Measurements from ENCODE around the gene IPO13.

The IPO13 gene

GRCh38 chr1:43990271-43991199, 43.8 kb downstream of the IPO13 start:
- H3K4me3 ChIP-seq (ENCODE audit: insufficient read depth, low read depth, low read length): peak overlapping the region; percentile 39
- WGBS, 2 experiments: 81% methylated on average over 19 of the region's 19 CpGs
- peaks cover 5% of the 10 kb centered on the region for H3K4me1 ChIP-seq (ENCODE audit: control insufficient read depth, insufficient read depth, low read length)
- H3K27ac ChIP-seq (ENCODE audit: insufficient read depth, low read depth, low read length, poor library complexity, severe bottlenecking): no peak overlapping the region
- H3K27me3 ChIP-seq (ENCODE audit: control insufficient read depth, insufficient read depth, low read length, poor library complexity, severe bottlenecking): peaks cover 5% of the 10 kb centered on the region
- H3K9me3 ChIP-seq (ENCODE audit: control insufficient read depth, low read length): no peaks in the 10 kb centered on the region
- no peaks in the 10 kb centered on the region for H3K36me3 ChIP-seq (ENCODE audit: control insufficient read depth, insufficient read depth, low read length)

GRCh38 chr1:43991200-43991475, 44.4 kb downstream of the IPO13 start:
- H3K4me3 ChIP-seq (ENCODE audit: insufficient read depth, low read depth, low read length): peak overlapping the region; percentile 39
- peaks cover 5% of the 10 kb centered on the region for H3K27me3 ChIP-seq (ENCODE audit: control insufficient read depth, insufficient read depth, low read length, poor library complexity, severe bottlenecking)
- no peaks in the 10 kb centered on the region for H3K9me3 ChIP-seq (ENCODE audit: control insufficient read depth, low read length)
- 6% methylated on average over 10 of the region's 10 CpGs for WGBS, 2 experiments
- no peak overlapping the region for H3K27ac ChIP-seq (ENCODE audit: insufficient read depth, low read depth, low read length, poor library complexity, severe bottlenecking)
- H3K4me1 ChIP-seq (ENCODE audit: control insufficient read depth, insufficient read depth, low read length): peaks cover 9% of the 10 kb centered on the region
- H3K36me3 ChIP-seq (ENCODE audit: control insufficient read depth, insufficient read depth, low read length): no peaks in the 10 kb centered on the region

DNA sequence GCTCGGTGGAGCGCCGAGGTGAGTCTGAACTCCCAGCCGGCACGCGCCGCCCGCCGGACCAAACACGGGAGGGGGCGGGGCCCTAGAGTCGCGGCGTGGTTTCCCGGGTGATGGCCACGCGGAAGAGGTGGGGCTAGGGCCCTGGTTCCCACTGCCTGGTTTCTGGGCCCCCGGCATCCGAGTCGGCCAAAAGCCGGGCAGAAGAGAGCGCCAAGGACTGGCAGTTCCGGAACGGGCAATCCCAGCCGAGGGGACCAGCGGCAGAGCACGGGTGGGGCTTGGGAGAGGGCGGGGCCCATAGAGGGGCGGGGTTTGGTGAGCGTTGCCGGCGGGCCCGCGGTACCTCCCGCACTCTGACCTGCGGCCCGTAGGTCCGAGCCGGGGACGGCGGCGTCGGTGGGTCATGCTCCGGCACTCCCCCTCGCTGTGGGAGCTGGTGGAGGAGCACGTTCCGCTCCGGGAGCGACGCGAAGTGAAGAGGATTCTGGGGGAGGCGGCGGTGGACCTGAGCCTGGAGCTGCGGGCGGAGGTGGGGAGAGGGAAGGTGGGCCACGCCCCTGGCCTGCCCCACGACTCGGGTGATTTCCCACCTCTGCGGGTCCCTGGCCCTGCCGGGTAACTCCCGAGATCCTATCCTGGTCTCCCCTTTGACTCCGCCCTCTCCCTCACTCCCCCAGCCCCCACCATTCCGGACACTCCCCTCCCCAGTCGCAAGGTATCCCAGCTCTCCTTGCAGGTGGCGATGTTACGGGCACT, 44.9 kb downstream of the IPO13 start, which contains the start of gene CCDC24:
CCDC24 (plus strand) TSS at position 124 of the 756 bp plus-strand sequence; CDS start at position 404, 280 bp downstream.
- no peaks in the 10 kb centered on the region for H3K9me3 ChIP-seq (ENCODE audit: control insufficient read depth, low read length)
- H3K4me3 ChIP-seq (ENCODE audit: insufficient read depth, low read depth, low read length): peak within 1 kb of the TSS; percentile 39
- peaks cover 14% of the 10 kb centered on the region for H3K4me1 ChIP-seq (ENCODE audit: control insufficient read depth, insufficient read depth, low read length)
- H3K27ac ChIP-seq (ENCODE audit: insufficient read depth, low read depth, low read length, poor library complexity, severe bottlenecking): no peak within 1 kb of the TSS
- H3K27me3 ChIP-seq (ENCODE audit: control insufficient read depth, insufficient read depth, low read length, poor library complexity, severe bottlenecking): peaks cover 5% of the 10 kb centered on the region
- 0% methylated on average over 66 of the region's 66 CpGs for WGBS, 2 experiments
- H3K36me3 ChIP-seq (ENCODE audit: control insufficient read depth, insufficient read depth, low read length): no peaks in the 10 kb centered on the region

DNA sequence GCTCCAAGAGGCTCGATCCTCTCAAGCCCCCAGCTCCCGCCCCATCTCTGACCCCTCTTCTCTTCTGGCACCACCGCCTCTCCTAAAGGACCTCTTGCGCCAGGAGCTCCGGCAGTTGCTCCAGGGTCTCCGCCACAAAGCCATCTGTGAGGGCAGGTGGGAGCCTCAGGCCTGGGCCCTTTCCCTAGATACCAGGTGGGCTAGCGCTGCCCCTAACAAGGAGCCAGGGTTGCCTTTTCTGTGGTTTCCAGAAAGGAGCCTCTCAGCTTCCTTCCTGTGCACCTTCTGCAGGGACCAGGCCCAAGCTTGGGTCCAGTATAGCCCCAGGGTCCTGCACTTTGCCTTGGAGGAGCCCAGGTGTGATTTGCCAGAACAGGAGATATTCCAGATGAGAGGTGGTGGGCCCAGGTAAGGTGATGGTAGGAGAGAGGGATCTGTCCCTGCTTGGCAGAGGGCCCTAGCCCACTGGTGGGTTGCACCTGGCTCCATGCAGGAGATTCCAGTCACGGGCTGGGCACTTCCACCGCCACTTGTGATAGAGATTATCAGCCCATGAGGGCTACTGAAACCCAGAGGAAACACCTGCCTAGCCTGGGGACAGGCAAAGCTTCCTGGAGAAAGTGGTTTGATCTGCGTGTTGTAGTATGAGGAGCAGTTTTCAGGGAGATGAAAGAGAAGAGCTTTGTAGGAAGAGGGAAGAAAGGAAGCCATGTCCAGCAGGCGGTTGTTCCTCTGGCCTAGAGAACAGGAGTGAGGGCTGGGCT, 45.7 kb downstream of the IPO13 start:
- WGBS, 2 experiments: 49 to 52% methylated on average over 11 of the region's 11 CpGs

GRCh38 chr1:43993206-43993914, 46.6 kb downstream of the IPO13 start:
- no peak overlapping the region for H3K27ac ChIP-seq (ENCODE audit: insufficient read depth, low read depth, low read length, poor library complexity, severe bottlenecking)
- H3K27me3 ChIP-seq (ENCODE audit: control insufficient read depth, insufficient read depth, low read length, poor library complexity, severe bottlenecking): peaks cover 5% of the 10 kb centered on the region
- peaks cover 22% of the 10 kb centered on the region for H3K4me1 ChIP-seq (ENCODE audit: control insufficient read depth, insufficient read depth, low read length)
- H3K36me3 ChIP-seq (ENCODE audit: control insufficient read depth, insufficient read depth, low read length): no peaks in the 10 kb centered on the region
- H3K9me3 ChIP-seq (ENCODE audit: control insufficient read depth, low read length): no peaks in the 10 kb centered on the region
- 93 to 96% methylated on average over 8 to 9 of the region's 9 CpGs for WGBS, 2 experiments
- no peak overlapping the region for H3K4me3 ChIP-seq (ENCODE audit: insufficient read depth, low read depth, low read length)

More for the DNA sequence above, 45.7 kb downstream of the IPO13 start:
- Histone ChIP-seq H3K9me3 (ENCODE audit: control insufficient read depth, low read length) (no peaks in the 10 kb centered on the region), H3K4me3 (ENCODE audit: insufficient read depth, low read depth, low read length) (peak overlapping the region; percentile 39), H3K4me1 (ENCODE audit: control insufficient read depth, insufficient read depth, low read length) (peaks cover 21% of the 10 kb centered on the region), H3K27ac (ENCODE audit: insufficient read depth, low read depth, low read length, poor library complexity, severe bottlenecking) (no peak overlapping the region), H3K36me3 (ENCODE audit: control insufficient read depth, insufficient read depth, low read length) (no peaks in the 10 kb centered on the region), H3K27me3 (ENCODE audit: control insufficient read depth, insufficient read depth, low read length, poor library complexity, severe bottlenecking) (peaks cover 5% of the 10 kb centered on the region)

DNA sequence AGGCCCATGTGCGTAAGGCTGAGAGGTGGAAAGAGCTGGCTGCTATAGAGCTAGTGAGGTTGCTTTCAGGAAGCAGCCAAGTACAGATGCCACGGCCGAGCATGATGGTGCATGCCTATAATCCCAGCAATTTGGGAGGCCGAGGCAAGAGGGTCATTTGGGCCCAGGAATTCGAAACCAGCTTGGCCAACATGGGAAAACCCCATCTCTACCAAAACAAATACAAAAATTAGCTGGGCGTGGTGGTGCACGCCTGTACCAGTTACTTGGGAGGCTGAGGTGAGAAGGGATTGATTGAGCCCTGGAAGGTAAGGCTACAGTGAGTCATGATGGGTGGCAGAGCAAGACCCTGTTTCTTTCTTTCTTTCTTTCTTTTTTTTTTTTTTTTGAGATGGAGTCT, 47.3 kb downstream of the IPO13 start:
- Histone ChIP-seq H3K27me3 (ENCODE audit: control insufficient read depth, insufficient read depth, low read length, poor library complexity, severe bottlenecking) (peaks cover 5% of the 10 kb centered on the region), H3K27ac (ENCODE audit: insufficient read depth, low read depth, low read length, poor library complexity, severe bottlenecking) (no peak overlapping the region), H3K9me3 (ENCODE audit: control insufficient read depth, low read length) (no peaks in the 10 kb centered on the region), H3K4me1 (ENCODE audit: control insufficient read depth, insufficient read depth, low read length) (peaks cover 22% of the 10 kb centered on the region), H3K4me3 (ENCODE audit: insufficient read depth, low read depth, low read length) (no peak overlapping the region), H3K36me3 (ENCODE audit: control insufficient read depth, insufficient read depth, low read length) (no peaks in the 10 kb centered on the region)
- WGBS, 2 experiments: 92 to 93% methylated on average over 7 of the region's 7 CpGs

DNA sequence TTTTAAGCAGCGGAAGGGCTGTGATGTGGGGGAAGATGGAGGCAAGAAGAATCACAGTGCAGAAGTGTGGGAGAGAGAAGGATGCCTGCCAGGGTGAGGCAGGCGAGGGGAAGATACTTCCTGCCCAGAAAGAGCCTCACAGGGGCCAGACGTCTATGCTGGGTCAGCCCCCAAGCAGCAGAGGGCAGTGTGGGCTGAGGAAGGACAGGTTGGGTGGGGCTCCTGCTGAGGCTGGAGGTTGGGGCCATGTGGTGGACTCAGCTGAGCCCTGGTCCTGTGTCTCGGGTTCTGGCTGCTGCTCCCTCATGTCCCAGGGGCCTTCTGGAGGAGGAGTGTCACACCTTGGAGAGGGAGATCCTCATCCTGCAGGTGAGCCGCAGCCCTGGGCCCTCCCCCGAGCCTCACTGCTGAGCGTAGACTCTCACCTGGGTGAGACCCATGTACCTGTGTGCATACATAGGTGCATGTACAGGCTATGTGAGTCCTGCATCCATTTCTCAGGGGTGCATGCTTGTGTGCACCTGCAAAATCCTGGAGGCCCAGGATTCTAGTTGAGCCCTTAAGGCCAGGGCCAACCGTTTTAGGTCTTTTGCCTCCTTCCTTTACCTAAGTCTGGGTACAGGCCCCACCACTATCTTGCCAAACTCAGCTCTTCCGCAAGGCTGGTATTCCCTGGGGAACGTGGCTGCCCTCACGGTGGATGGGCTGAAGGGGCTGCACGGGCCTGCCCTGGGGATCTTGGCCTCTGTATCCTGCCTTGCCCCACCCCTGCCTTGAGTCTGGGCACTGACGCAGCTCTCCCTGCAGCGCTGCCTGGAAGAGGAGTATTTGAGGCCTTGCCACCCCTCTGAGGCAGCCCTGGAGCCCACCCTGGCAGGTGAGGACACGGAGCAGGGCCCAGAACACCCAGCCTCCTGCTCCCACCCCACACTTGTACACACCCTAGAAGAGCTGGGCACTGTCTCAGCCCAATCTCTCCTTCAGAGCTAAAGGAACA, 48.3 kb downstream of the IPO13 start:
- 82 to 84% methylated on average over 15 of the region's 15 CpGs for WGBS, 2 experiments
- Histone ChIP-seq H3K4me1 (ENCODE audit: control insufficient read depth, insufficient read depth, low read length) (peaks cover 22% of the 10 kb centered on the region), H3K27ac (ENCODE audit: insufficient read depth, low read depth, low read length, poor library complexity, severe bottlenecking) (peak overlapping the region; percentile 13), H3K9me3 (ENCODE audit: control insufficient read depth, low read length) (no peaks in the 10 kb centered on the region), H3K4me3 (ENCODE audit: insufficient read depth, low read depth, low read length) (no peak overlapping the region), H3K27me3 (ENCODE audit: control insufficient read depth, insufficient read depth, low read length, poor library complexity, severe bottlenecking) (peaks cover 5% of the 10 kb centered on the region), H3K36me3 (ENCODE audit: control insufficient read depth, insufficient read depth, low read length) (peaks cover 6% of the 10 kb centered on the region)

DNA sequence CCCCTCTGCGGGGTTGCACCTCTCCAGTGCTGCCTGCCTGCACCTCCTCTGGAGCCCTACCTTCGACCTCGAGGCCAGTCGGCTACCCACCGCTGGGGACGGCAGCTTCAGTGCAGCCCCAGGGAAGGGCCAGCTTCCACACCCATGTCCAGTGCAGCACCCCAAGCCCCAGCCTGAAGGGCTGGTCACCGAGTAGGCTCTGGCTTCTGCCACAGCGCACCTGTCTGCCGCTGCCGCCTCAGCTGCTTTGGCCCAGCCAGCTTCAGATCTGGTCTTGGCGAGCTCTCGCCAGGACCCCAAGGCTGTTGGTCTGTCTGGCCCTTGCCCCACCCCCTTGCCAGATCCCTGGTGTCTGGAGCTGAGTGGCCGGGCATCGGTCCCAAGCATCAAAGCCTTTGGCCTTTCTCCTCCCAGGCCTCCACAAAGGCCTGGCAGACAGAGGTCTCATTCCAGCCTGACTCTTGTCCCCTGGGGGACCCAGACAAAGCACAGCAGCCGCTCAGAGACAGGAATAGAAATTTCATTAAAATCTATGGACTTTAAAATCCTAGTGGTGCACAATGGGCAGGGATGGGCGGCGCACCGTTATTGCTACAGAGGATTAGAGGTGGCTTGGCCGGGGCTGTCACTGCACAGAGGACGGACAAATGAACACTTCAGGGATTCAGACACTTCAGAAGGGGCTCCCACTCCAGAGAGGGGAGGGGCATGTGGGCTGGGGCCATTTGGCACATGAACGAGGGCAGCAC, 49.4 kb downstream of the IPO13 start:
- peak overlapping the region; percentile 67 for H3K27ac ChIP-seq (ENCODE audit: insufficient read depth, low read depth, low read length, poor library complexity, severe bottlenecking)
- H3K36me3 ChIP-seq (ENCODE audit: control insufficient read depth, insufficient read depth, low read length): peaks cover 11% of the 10 kb centered on the region
- WGBS, 2 experiments: 84 to 88% methylated on average over 21 of the region's 21 CpGs
- no peak overlapping the region for H3K4me3 ChIP-seq (ENCODE audit: insufficient read depth, low read depth, low read length)
- peaks cover 18% of the 10 kb centered on the region for H3K4me1 ChIP-seq (ENCODE audit: control insufficient read depth, insufficient read depth, low read length)
- no peaks in the 10 kb centered on the region for H3K9me3 ChIP-seq (ENCODE audit: control insufficient read depth, low read length)
- H3K27me3 ChIP-seq (ENCODE audit: control insufficient read depth, insufficient read depth, low read length, poor library complexity, severe bottlenecking): peaks cover 5% of the 10 kb centered on the region

All from ectodermal cell (in vitro differentiated cells).